ENCODE measurements around the gene PHETA1. TPM values are rescaled to one million over a fixed set of nuclear protein-coding genes. Genes with fewer than 3 reads are reported as not detected.

PHETA1 gene
- total and polyA plus RNA-seq, 2 of the 13 experiments (the other 11 are each of a cell fraction or from before 2014, with no cell fraction given) = 11.3 to 20.8 TPM

DNA sequence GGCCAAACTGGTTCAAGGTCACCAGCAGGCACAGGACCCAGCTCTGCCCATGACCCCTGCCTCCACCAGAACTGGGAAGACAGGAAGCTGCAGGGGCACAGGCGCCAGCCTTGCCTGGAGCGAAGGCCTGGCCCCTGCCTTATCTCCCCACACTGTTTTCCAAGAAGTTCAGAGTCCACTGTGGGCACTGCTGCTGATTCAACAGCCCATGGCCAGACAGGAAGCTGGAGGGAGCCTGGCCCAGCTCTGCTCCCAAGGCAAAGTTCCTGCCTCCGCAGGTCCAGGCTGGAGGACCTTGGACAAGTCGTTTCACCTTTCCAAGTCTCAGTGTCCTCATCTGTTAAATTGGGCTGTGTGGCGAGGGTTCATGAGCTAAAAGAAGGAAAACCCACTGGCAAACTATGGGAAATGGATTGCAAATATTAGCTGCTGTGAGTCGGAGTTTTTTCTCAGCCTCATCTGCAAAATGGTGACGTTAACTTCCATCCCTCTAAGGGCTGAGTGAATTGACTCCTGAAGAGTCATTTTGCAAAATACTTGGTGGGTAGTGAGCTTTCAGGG, 1.2 kb downstream of the PHETA1 start (continued):
- TF ChIP-seq TRIM24 (CRISPR knock-in tag; IDR thresholded peaks at IDR 0.05) = no peak
- TF ChIP-seq ELF4 (CRISPR knock-in tag; IDR thresholded peaks at IDR 0.05; ENCODE audit: borderline replicate concordance) = 0 out of 2 replicates have a peak, but pooled peaks have one; percentile 59
- TF ChIP-seq, protein P1, sequence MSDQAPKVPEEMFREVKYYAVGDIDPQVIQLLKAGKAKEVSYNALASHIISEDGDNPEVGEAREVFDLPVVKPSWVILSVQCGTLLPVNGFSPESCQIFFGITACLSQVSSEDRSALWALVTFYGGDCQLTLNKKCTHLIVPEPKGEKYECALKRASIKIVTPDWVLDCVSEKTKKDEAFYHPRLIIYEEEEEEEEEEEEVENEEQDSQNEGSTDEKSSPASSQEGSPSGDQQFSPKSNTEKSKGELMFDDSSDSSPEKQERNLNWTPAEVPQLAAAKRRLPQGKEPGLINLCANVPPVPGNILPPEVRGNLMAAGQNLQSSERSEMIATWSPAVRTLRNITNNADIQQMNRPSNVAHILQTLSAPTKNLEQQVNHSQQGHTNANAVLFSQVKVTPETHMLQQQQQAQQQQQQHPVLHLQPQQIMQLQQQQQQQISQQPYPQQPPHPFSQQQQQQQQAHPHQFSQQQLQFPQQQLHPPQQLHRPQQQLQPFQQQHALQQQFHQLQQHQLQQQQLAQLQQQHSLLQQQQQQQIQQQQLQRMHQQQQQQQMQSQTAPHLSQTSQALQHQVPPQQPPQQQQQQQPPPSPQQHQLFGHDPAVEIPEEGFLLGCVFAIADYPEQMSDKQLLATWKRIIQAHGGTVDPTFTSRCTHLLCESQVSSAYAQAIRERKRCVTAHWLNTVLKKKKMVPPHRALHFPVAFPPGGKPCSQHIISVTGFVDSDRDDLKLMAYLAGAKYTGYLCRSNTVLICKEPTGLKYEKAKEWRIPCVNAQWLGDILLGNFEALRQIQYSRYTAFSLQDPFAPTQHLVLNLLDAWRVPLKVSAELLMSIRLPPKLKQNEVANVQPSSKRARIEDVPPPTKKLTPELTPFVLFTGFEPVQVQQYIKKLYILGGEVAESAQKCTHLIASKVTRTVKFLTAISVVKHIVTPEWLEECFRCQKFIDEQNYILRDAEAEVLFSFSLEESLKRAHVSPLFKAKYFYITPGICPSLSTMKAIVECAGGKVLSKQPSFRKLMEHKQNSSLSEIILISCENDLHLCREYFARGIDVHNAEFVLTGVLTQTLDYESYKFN (CRISPR knock-in tag; conservative IDR thresholded peaks at IDR 0.05) = peak; percentile 98
- no peak for TF ChIP-seq ASH2L (IDR thresholded peaks at IDR 0.05; ENCODE audit: insufficient read length, low read depth, low read length)
- no peak for TF ChIP-seq ATM (IDR thresholded peaks at IDR 0.05; ENCODE audit: borderline replicate concordance)
- TF ChIP-seq ZNF580 (CRISPR knock-in tag; IDR thresholded peaks at IDR 0.05; ENCODE audit: borderline replicate concordance, low read depth) = peak; percentile 37; the same call in 1 of the 2 replicates
- no peak for TF ChIP-seq CENPT (CRISPR knock-in tag; IDR thresholded peaks at IDR 0.05; ENCODE audit: low read depth)
- TF ChIP-seq ZNF883 (CRISPR knock-in tag; IDR thresholded peaks at IDR 0.05; ENCODE audit: not compliant biosample characterization) = no peak
- TF ChIP-seq NBN (conservative IDR thresholded peaks at IDR 0.05) = no peak
- TF ChIP-seq SYNCRIP (IDR thresholded peaks at IDR 0.05; ENCODE audit: insufficient read depth, low read depth, low read length) = no peak
- TF ChIP-seq ZNF224 (CRISPR knock-in tag; IDR thresholded peaks at IDR 0.05) = no peak
- TF ChIP-seq ZNF451 (CRISPR knock-in tag; IDR thresholded peaks at IDR 0.05) = no peak
- 0 out of 2 replicates have a peak, but pooled peaks have one; percentile 73 for TF ChIP-seq ZNF747 (CRISPR knock-in tag; IDR thresholded peaks at IDR 0.05; ENCODE audit: borderline replicate concordance)
- TF ChIP-seq, protein P2, sequence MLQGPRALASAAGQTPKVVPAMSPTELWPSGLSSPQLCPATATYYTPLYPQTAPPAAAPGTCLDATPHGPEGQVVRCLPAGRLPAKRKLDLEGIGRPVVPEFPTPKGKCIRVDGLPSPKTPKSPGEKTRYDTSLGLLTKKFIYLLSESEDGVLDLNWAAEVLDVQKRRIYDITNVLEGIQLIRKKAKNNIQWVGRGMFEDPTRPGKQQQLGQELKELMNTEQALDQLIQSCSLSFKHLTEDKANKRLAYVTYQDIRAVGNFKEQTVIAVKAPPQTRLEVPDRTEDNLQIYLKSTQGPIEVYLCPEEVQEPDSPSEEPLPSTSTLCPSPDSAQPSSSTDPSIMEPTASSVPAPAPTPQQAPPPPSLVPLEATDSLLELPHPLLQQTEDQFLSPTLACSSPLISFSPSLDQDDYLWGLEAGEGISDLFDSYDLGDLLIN (CRISPR knock-in tag; IDR thresholded peaks at IDR 0.05; ENCODE audit: borderline replicate concordance) = no peak
- TF ChIP-seq CCDC6 (CRISPR knock-in tag; IDR thresholded peaks at IDR 0.05) = peak; percentile 78; the same call in 1 of the 2 replicates
- TF ChIP-seq ATRX (CRISPR knock-in tag; IDR thresholded peaks at IDR 0.05; ENCODE audit: borderline replicate concordance) = no peak
- TF ChIP-seq HNF4A (CRISPR knock-in tag; IDR thresholded peaks at IDR 0.05) = peak; percentile 99
- peak; percentile 79; the same call in 1 of the 2 replicates for TF ChIP-seq TFAP4 (IDR thresholded peaks at IDR 0.05; ENCODE audit: borderline replicate concordance, low read depth)
- TF ChIP-seq, protein P3, sequence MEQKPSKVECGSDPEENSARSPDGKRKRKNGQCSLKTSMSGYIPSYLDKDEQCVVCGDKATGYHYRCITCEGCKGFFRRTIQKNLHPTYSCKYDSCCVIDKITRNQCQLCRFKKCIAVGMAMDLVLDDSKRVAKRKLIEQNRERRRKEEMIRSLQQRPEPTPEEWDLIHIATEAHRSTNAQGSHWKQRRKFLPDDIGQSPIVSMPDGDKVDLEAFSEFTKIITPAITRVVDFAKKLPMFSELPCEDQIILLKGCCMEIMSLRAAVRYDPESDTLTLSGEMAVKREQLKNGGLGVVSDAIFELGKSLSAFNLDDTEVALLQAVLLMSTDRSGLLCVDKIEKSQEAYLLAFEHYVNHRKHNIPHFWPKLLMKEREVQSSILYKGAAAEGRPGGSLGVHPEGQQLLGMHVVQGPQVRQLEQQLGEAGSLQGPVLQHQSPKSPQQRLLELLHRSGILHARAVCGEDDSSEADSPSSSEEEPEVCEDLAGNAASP (CRISPR knock-in tag; IDR thresholded peaks at IDR 0.05; ENCODE audit: borderline replicate concordance) = peak; percentile 98
- no peak for TF ChIP-seq ATF1 (CRISPR knock-in tag; IDR thresholded peaks at IDR 0.05)
- no peak for TF ChIP-seq REXO4 (CRISPR knock-in tag; IDR thresholded peaks at IDR 0.05; ENCODE audit: borderline replicate concordance)
